Measurements from ENCODE around the gene KREMEN2. TPM values are rescaled to one million over a fixed set of nuclear protein-coding genes. Genes with fewer than 3 reads are reported as not detected.
A peak's percentile ranks its signal among the peaks of the same experiment; 100 is the strongest.

Gene KREMEN2
- total RNA-seq, 4 donors from 2014 or later, result not detected

- H3K9me3 ChIP-seq, result no peaks in the 10 kb centered on the region
- H3K4me3 ChIP-seq, result no peak overlapping the region
- in situ Hi-C loops (cut with MboI; ENCODE audit: low sequenced_read_pairs in 4 of 4), result no loop called here
- intact Hi-C loops (cut with DNase I; ENCODE audit: low total_unique reads), result no loop called here
- peaks cover 7 to 24% of the 10 kb centered on the region in 2 donors for H3K4me1 ChIP-seq
- H3K27me3 ChIP-seq, result peaks cover 71 to 81% (median 80%) of the 10 kb centered on the region in 3 donors
- ATAC-seq, result no peak
- H3K27ac ChIP-seq, result no peak overlapping the region
- no peaks in the 10 kb centered on the region for H3K36me3 ChIP-seq
- DNase-seq, result no peak
- TF ChIP-seq POLR2A (IDR thresholded peaks at IDR 0.05) (no peak), CTCF (IDR thresholded peaks at IDR 0.05 in 4 of 5, conservative IDR thresholded peaks at IDR 0.05 in 1 of 5) (no peak)
Measured at GRCh38 chr16:2962334-2963073, 1.6 kb upstream of the KREMEN2 start.

GRCh38 chr16:2963074-2963722 lies 877 bp upstream of the KREMEN2 start:
- H3K36me3 ChIP-seq, result no peaks in the 10 kb centered on the region
- peak overlapping the region in 3 of 4 donors; percentile 21 to 39 (median 32) for H3K4me3 ChIP-seq
- in situ Hi-C loops (cut with MboI; ENCODE audit: low sequenced_read_pairs in 4 of 4), result no loop called here
- no peak for ATAC-seq
- H3K27ac ChIP-seq, result no peak overlapping the region
- H3K9me3 ChIP-seq, result no peaks in the 10 kb centered on the region
- TF ChIP-seq POLR2A (IDR thresholded peaks at IDR 0.05) (no peak), CTCF (IDR thresholded peaks at IDR 0.05 in 4 of 5, conservative IDR thresholded peaks at IDR 0.05 in 1 of 5) (no peak)
- intact Hi-C loops (cut with DNase I; ENCODE audit: low total_unique reads), result no loop called here
- no peak for DNase-seq
- H3K4me1 ChIP-seq, result peaks cover 7 to 24% of the 10 kb centered on the region in 2 donors
- peaks cover 73 to 83% (median 82%) of the 10 kb centered on the region in 3 donors for H3K27me3 ChIP-seq

- Histone ChIP-seq H3K4me3 (peak overlapping the region; percentile 0 to 41 (median 22)), H3K4me1 (peaks cover 11 to 33% of the 10 kb centered on the region in 2 donors), H3K27ac (no peak overlapping the region), H3K9me3 (no peaks in the 10 kb centered on the region), H3K36me3 (no peaks in the 10 kb centered on the region), H3K27me3 (peaks cover 67 to 79% (median 79%) of the 10 kb centered on the region in 3 donors)
- TF ChIP-seq CTCF (IDR thresholded peaks at IDR 0.05 in 4 of 5, conservative IDR thresholded peaks at IDR 0.05 in 1 of 5), result no peak
- in situ Hi-C loops (cut with MboI; ENCODE audit: low sequenced_read_pairs in 4 of 4), result no loop called here
- ATAC-seq (no peak), DNase-seq (no peak)
- intact Hi-C loops (cut with DNase I; ENCODE audit: low total_unique reads), result no loop called here
Measured at GRCh38 chr16:2964475-2965336, 631 bp downstream of the KREMEN2 start.

- no peak for ATAC-seq
- Histone ChIP-seq H3K4me3 (peak overlapping the region in 2 of 4 donors; percentile 8 to 13), H3K9me3 (no peaks in the 10 kb centered on the region), H3K4me1 (peaks cover 16 to 45% of the 10 kb centered on the region in 2 donors), H3K27me3 (peaks cover 66 to 71% (median 69%) of the 10 kb centered on the region in 3 donors), H3K27ac (no peak overlapping the region), H3K36me3 (no peaks in the 10 kb centered on the region)
- in situ Hi-C loops (cut with MboI; ENCODE audit: low sequenced_read_pairs in 4 of 4), result no loop called here
- no peak for DNase-seq
- intact Hi-C loops (cut with DNase I; ENCODE audit: low total_unique reads), result no loop called here
- TF ChIP-seq CTCF (IDR thresholded peaks at IDR 0.05 in 4 of 5, conservative IDR thresholded peaks at IDR 0.05 in 1 of 5) (no peak), POLR2A (IDR thresholded peaks at IDR 0.05) (no peak)
Measured at GRCh38 chr16:2966043-2966807, 2.1 kb downstream of the KREMEN2 start.
